DND-41 (cell line): Measurements from ENCODE around the gene PCGF2.
"Not testable (repeated sequence)": the region's sequence is repeated elsewhere in the genome, so short reads cannot be mapped to it uniquely, and the experiment has no call there.

Source experiments
- ATAC-seq: fragments of 200-7000 bp; cut with Tn5 transposase; 3 replicates; pipeline ENCODE4 v1.9.1; 2021; ENCODE audit warnings: low read depth; ENCODE audit not compliant: insufficient read depth
- DNase-seq: peaks from one replicate; pipeline ENCODE4 v3.0.0-alpha.2; 2020
- H2AFZ ChIP-seq: 2 replicates; pipeline ENCODE4 v1.6.0; 2012; ENCODE audit warnings: low read depth, low read length
- H3K27ac ChIP-seq: 2 replicates; pipeline ENCODE4 v1.5.1; 2012; ENCODE audit warnings: low read length, inconsistent platforms
- H3K27me3 ChIP-seq: fragments of 200-600 bp; sonication (generic); 2 replicates; pipeline ENCODE4 v1.6.0; 2012; ENCODE audit warnings: low read length, mild to moderate bottlenecking, inconsistent platforms; ENCODE audit not compliant: insufficient read depth, poor library complexity
- H3K36me3 ChIP-seq: 2 replicates; pipeline ENCODE4 v1.5.1; 2012; ENCODE audit warnings: low read length, inconsistent platforms; ENCODE audit not compliant: insufficient read depth
- H3K4me1 ChIP-seq: 2 replicates; pipeline ENCODE4 v1.5.1; 2012; ENCODE audit warnings: mild to moderate bottlenecking, low read length; ENCODE audit not compliant: insufficient read depth
- H3K4me2 ChIP-seq: 2 replicates; pipeline ENCODE4 v1.6.0; 2012; ENCODE audit warnings: mild to moderate bottlenecking, moderate library complexity, low read length, inconsistent platforms; ENCODE audit not compliant: insufficient read depth
- H3K4me3 ChIP-seq, 2 experiments: fragments of 200-600 bp in 1 of 2; shearing (Covaris generic) in 1 of 2; 2 replicates each; pipeline ENCODE4 v1.5.1; 2012 to 2016; ENCODE audit warnings: inconsistent platforms in 2 of 2, low read length in 2 of 2, mild to moderate bottlenecking in 2 of 2, low read depth in 1 of 2, moderate library complexity in 1 of 2
- H3K79me2 ChIP-seq: 2 replicates; pipeline ENCODE4 v1.6.0; 2012; ENCODE audit warnings: low read length, inconsistent platforms; ENCODE audit not compliant: insufficient read depth
- H3K9ac ChIP-seq: 2 replicates; pipeline ENCODE4 v1.6.0; 2012; ENCODE audit warnings: low read depth, mild to moderate bottlenecking, inconsistent platforms, low read length, moderate library complexity
- H3K9me3 ChIP-seq: 2 replicates; pipeline ENCODE4 v1.5.1; 2012; ENCODE audit warnings: low read length, moderate library complexity, mild to moderate bottlenecking, inconsistent platforms; ENCODE audit not compliant: insufficient read depth, severe bottlenecking
- H4K20me1 ChIP-seq: 2 replicates; pipeline ENCODE4 v1.6.0; 2012; ENCODE audit warnings: low read length; ENCODE audit not compliant: insufficient read depth
- CTCF ChIP-seq: IDR thresholded peaks from 2 replicates; pipeline ENCODE4 v1.5.1; 2012; ENCODE audit warnings: borderline replicate concordance, low read length, moderate library complexity, mild to moderate bottlenecking; ENCODE audit not compliant: poor library complexity, severe bottlenecking; ENCODE audit errors: extremely low read depth
- EZH2 ChIP-seq: IDR thresholded peaks from 3 replicates; pipeline ENCODE4 v1.6.1; 2012; ENCODE audit warnings: borderline replicate concordance, low read depth, mild to moderate bottlenecking, moderate library complexity, low read length, inconsistent platforms; ENCODE audit not compliant: severe bottlenecking

Gene PCGF2

GRCh38 chr17:38729368-38729885 is 18.7 kb downstream of the PCGF2 start:
- no peaks in the 10 kb centered on the region for H3K9me3 ChIP-seq
- TF ChIP-seq EZH2 (no peak), CTCF (no peak)
- H2AFZ ChIP-seq = peak overlapping the region; percentile 84
- H3K27ac ChIP-seq = peak overlapping the region; percentile 98
- no peaks in the 10 kb centered on the region for H3K27me3 ChIP-seq
- no peak for ATAC-seq
- peaks cover 40% of the 10 kb centered on the region for H3K79me2 ChIP-seq
- no peak for DNase-seq
- H3K4me2 ChIP-seq = peak overlapping the region; percentile 84
- peak overlapping the region; percentile 74 for H3K9ac ChIP-seq
- peaks cover 45% of the 10 kb centered on the region for H3K36me3 ChIP-seq
- H3K4me3 ChIP-seq = peak overlapping the region; percentile 24 to 87; a peak in 3 of 4 replicates
- peaks cover 87% of the 10 kb centered on the region for H3K4me1 ChIP-seq
- H4K20me1 ChIP-seq = peaks cover 22% of the 10 kb centered on the region

- H3K4me3 ChIP-seq = peak overlapping the region in 1 of 2 experiments; percentile 41; a peak in 2 of 4 replicates
- H3K9me3 ChIP-seq = no peaks in the 10 kb centered on the region
- peak overlapping the region; percentile 74 for H3K9ac ChIP-seq
- H4K20me1 ChIP-seq = peaks cover 11% of the 10 kb centered on the region
- DNase-seq = peak; percentile 94
- peak; percentile 72 for ATAC-seq
- H3K4me1 ChIP-seq = peaks cover 85% of the 10 kb centered on the region
- TF ChIP-seq CTCF (no peak), EZH2 (no peak)
- H3K36me3 ChIP-seq = peaks cover 43% of the 10 kb centered on the region
- H3K27ac ChIP-seq = peak overlapping the region; percentile 98
- H3K4me2 ChIP-seq = peak overlapping the region; percentile 84
- H2AFZ ChIP-seq = peak overlapping the region; percentile 44
- H3K79me2 ChIP-seq = peaks cover 39% of the 10 kb centered on the region
- H3K27me3 ChIP-seq = no peaks in the 10 kb centered on the region
Observed at GRCh38 chr17:38728290-38728831, 19.8 kb downstream of the PCGF2 start.

GRCh38 chr17:38727736-38728135 is 20.4 kb downstream of the PCGF2 start:
- Histone ChIP-seq H3K27me3 (no peaks in the 10 kb centered on the region), H3K4me3 (peak overlapping the region in 1 of 2 experiments; percentile 41; a peak in 2 of 4 replicates), H4K20me1 (peaks cover 13% of the 10 kb centered on the region), H3K4me2 (peak overlapping the region; percentile 57), H3K4me1 (peaks cover 82% of the 10 kb centered on the region), H3K9me3 (no peaks in the 10 kb centered on the region), H3K27ac (peak overlapping the region; percentile 98), H2AFZ (peak overlapping the region; percentile 44), H3K79me2 (peaks cover 38% of the 10 kb centered on the region), H3K9ac (peak overlapping the region; percentile 55), H3K36me3 (peaks cover 39% of the 10 kb centered on the region)
- TF ChIP-seq CTCF (no peak), EZH2 (no peak)
- DNase-seq = peak; percentile 63
- peak; percentile 5 for ATAC-seq

- H3K4me2 ChIP-seq, H3K4me3 ChIP-seq, H4K20me1 ChIP-seq, ATAC-seq, H3K9me3 ChIP-seq, H3K27me3 ChIP-seq, H2AFZ ChIP-seq, DNase-seq: not testable (repeated sequence)
- H3K9ac ChIP-seq = 0 out of 2 replicates have a peak overlapping the region, but pooled peaks have one; percentile 4
- peak overlapping the region; percentile 61; the same call in 1 of the 2 replicates for H3K27ac ChIP-seq
- peaks cover 38% of the 10 kb centered on the region for H3K36me3 ChIP-seq
- H3K4me1 ChIP-seq = peaks cover 67% of the 10 kb centered on the region
- H3K79me2 ChIP-seq = peaks cover 22% of the 10 kb centered on the region
Observed at GRCh38 chr17:38726145-38726544, 22.0 kb downstream of the PCGF2 start.
